Measurements from ENCODE around the gene MKI67.

Gene MKI67

DNA sequence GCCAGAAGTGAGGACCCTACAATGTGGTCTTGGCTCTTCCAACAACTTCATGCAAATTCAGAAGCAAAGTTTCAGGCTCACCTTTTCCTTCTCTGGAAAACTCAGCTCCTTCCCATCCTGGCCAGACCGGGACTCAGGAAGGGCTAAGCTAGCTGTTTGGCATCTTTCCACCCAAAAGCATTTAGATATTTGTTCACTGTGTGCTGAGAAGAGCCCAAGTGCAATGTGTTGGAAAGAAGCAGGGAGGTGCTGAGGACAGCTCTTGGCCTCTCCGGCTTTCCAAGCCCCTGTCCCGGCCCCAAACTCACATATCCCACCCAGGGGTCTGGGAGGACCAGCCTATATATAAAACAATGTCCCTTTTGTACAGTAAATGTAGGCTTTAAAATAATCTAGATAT lies 44.5 kb downstream of the MKI67 start:
- DNase-seq, result no peak

- no peak for DNase-seq
Measured at GRCh38 chr10:128081222-128081621, 45.0 kb downstream of the MKI67 start.

GRCh38 chr10:128080641-128081040 lies 45.6 kb downstream of the MKI67 start:
- DNase-seq, result no peak

DNA sequence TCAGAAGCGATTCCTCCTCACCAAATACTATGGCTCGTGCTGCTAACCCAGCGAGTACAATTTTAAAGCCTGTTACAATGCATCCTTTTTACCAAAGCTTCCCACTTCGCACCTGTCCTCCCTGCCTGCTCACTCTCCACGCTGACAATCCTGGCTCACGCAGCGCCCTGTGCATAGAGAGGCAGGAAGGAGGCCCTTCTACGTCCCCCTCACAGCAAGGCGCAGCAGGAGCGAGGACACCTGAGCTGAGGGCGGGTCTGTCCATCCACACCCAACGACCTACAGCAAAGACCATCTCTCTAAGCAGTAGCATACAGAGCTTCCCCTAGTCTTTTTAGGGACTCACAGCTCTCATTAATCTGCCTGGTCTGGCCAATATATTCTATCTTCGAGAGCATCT lies 46.0 kb downstream of the MKI67 start:
- DNase-seq, result no peak

DNA sequence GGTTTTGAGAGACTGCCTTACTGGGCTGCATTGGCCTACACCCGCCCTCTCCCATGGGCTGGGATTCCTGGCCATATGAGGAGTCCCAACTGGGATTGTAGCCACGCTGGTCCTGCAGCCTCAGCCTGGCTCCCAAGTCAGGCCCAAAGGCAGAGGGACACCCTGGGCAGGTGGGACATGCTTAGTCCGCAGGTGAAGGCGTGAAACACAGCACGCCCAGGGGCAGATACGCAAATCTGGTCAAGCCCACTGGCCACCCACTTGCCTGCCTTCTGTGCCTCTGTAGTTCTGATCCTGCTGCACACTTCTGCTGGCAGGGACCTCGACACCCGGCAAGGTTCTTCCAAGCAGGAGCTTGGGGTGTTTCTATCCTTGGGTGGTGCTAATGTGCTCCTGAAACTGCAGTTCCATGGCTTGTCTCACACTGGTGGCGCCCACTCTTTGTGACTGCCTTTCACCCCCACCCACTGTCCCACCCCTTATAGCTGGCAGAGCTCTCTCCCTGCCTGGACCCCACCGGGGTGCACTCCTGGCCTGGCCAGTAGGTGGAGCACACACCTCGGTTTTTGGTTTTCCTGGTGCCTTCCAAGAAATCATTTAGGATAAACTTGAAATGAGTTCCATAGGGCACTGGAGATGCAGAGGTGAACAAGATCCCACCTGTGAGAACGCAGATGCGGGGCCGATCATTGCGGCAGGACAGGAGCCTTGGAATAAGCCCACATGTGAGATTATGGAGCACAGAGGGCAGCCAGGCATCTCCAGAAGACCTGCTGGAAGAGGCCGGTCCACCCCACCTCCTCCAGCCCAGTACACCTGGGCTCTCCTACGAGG lies 47.9 kb downstream of the MKI67 start:
- DNase-seq, result peak; percentile 25 to 59

GRCh38 chr10:128077155-128077875 lies 48.9 kb downstream of the MKI67 start:
- no peak for DNase-seq

- DNase-seq, result no peak
Measured at GRCh38 chr10:128074589-128074988, 51.6 kb downstream of the MKI67 start.

DNA sequence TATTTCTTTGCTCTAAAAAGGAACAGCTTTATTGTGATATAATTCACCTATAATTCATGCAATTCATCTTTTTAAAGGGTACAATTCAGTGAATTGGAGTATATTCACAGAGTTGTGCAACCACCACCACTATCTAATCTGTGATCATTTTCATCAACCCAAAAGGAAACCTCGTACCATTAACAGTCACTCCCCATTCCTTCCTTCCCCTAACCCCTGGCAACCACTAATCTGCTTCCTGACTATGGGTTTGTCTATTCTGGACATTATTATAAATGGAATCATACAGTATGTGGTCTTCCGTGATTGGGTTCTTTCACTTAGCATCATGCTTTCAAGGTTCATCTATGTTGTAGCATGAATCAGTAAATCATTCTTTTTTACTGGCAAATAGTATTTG lies 52.3 kb downstream of the MKI67 start:
- DNase-seq, result no peak

GRCh38 chr10:128072941-128073645 lies 53.1 kb downstream of the MKI67 start:
- DNase-seq, result no peak

DNA sequence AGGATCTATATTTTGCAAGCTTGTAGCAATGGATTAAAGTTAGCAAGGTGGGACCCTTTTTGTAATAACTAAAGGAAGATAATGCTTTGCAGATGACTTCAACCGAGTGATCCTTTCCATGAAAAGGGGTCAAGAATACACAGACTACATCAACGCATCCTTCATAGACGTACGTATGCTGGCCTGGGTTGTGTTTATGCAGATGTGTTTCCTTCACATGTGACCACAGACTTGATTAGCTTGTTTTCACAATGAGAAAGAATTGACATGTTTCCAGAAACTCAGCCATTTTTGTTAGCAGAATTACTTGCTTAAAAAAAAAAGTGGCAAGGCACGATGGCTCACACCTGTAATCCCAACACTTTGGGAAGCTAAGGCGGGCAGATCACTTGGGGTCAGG lies 54.2 kb downstream of the MKI67 start:
- DNase-seq, result no peak

DNA sequence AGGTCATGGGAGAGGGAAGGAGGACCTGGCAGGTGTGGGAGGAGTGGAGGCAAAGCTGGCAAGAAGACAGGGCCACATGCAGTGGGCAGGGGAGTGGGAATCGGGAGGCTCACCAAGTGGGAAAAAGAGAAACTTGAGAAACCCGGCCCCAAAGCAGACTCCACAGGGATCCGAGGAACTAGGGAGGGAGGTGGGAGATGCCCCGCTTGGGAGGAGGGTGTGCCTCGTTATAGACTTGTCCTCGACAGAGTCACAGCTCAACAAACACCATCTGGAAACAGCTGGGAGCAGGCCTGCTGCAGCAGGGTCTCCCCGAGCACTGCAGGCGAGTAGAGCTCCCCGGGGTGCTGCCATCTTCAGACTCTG lies 54.8 kb downstream of the MKI67 start:
- DNase-seq, result no peak

DNA sequence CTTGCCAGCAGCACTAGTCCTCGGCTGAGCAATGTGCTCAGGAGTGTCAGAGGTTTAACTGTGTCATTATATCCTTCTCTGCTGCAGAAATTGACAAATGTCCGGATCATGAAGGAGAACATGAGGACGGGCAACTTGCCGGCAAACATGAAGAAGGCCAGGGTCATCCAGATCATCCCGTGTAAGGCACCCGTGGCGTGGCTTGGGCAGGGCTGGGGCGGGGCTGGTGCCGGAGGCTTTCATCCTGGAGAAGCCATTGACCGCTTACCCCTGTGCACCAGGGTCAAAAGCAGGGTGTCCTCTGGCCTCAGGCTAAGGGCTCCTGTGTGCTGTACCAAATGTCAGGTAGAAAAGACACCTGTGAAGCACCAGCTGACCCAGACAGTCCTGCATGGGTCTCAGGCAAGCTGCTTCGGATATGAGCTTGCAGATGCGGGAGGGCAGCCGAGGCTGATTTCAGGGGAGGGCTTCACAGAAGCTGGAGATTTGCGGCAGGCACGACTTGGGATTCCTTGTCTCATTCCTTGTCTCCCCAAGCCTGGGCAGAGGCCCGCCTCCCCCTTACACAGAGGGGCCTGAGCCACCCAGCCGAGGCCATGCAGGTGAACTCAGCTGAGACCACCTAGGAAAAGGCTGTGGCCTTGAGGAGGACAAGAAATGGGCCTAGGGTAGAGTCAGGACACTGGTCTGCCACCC lies 55.4 kb downstream of the MKI67 start:
- DNase-seq, result no peak

GRCh38 chr10:128070161-128070560 lies 56.1 kb downstream of the MKI67 start:
- DNase-seq, result no peak

- DNase-seq, result peak; percentile 60 to 78
Measured at GRCh38 chr10:128069351-128070051, 56.7 kb downstream of the MKI67 start.

DNA sequence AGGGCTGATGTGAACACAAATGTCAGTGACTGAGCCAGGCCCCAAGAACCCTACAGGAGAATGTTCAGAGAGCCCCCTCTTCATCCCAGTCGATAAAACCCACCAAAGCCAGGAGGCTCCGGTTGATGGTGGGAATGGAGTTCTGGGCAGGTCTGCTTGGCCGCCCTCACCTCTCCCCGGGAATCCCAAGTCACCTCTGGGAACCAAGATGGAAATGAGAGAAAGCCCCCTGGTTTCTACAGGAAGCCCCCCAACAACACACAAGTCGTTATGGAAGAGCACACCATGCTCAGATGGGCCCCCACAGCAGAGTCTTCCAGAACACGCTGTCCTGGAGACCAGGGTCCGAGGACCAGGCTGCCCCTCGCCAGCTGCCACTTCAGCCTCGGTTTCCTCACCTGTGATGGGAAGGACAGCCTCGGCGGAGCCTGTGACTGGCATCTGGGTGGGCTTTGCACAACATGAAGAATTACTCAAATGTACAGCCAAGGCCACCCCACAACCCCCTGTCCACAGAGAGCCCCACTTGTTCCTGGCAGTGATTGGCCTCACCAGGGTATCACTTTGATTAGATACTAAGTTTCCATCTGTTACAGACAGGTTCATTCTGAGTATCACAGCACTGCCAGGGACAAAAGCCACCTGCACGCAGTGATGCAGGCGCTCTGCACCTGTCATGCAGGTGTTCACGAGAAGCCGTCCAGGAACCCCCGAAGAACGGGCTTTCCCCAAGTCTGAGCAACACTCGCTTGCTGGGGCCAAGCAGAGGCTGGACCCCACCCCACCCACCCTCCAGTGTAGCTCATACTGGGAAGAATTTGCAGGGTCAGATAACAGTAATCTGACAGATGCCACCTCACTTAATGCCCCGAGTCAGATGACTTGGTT lies 57.6 kb downstream of the MKI67 start:
- no peak for DNase-seq

DNA sequence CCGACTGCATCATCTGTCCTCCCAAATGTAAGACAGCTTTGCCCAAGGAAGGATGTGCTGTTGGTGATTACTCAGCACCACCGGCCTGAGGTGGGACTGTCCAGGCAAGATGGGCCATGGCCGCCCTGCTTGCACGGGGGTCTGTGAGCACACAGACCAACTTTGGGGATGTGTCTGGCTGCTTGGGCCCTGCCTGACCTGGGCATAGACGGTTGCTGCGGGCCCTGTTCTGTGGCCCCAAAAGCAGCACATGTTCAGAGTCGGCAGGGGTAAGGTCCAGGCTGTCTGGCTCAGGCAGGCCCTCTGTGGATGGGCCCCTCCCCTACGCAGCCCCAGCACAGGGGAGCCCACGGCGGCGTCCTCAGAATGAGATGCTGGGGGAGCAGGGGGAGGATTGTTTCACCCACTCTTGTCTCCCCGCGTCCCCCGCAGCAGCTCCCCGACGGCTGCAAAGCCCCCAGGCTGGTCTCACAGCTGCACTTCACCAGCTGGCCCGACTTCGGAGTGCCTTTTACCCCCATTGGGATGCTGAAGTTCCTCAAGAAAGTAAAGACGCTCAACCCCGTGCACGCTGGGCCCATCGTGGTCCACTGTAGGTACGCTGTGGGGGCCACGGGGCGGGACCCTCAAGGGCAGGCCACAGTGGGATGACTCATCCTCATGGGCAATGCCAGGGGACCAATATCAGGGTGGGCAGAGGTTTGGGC lies 58.4 kb downstream of the MKI67 start:
- DNase-seq, result no peak

DNA sequence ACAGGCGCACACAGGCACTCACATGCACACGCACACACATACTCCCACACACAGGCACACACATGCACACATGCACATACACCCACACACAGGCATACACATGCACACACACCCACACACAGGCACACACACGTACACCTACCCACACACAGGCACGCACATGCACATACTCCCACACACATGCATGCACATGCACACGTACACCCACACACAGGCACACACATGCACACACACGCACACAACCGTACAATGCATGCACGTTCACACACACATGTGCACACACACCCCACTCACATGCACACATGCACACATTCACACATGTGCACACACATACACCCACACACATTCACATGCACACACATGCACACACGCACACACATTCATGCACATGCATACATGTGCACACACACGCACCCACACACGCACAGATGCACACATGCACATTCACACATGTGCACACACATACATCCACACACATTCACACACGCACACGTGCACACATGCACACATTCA lies 59.3 kb downstream of the MKI67 start:
- no peak for DNase-seq

DNA sequence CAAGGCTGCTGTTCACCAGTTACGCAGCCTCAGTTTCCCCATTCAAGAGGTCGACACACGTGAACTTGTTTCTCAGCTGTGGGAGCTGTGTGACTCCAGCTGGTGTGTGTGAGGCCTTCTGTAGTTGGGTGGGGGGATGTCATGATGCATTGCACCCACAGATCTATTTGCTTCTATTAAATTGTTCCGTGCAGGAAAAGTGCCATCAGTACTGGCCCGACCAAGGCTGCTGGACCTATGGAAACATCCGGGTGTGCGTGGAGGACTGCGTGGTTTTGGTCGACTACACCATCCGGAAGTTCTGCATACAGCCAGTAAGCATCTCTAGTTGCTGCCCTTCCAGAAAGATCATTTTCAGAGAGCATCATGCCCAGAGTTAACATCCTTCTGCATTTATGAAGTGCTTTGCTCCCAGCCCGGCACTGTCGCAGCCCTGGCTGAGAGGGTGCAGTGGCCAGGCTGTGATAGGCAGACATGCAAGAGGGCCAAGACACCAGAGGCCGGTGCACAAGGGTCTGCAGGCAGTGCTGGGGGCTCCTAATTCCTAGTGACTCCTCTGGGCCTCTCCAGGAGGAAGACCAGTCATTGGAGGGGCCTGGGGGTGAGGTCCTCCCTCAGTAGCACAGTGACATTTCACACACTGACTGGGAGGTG lies 60.2 kb downstream of the MKI67 start:
- DNase-seq, result no peak

DNA sequence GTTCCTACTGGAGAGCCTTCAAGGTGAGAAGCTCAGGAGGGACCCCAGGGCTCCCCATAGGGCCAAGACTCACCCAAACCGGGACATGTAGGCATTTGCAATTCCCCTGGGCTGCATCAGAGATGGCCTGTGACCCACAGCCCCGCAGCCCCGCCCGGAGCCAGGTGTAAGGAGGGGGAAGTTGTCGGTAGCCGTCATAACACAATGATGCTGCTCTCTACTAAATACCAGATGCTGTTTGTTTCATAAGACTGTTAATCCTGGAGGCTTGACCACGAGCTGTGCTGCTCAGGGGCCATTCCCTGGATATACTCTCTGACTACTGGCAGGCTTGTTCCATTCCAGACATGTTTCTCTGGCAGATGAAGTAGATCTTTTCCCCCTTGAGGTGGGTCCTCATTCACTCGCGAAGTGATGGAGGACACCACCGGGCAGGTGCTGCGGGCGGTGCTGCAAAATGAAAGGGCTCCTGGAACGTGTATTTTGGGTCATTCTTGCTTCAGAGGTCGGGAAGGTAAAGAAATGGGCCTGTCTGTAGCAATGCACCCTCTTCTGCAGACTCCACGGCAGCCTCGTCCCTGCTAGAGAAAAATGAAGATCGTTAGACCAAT lies 61.1 kb downstream of the MKI67 start:
- DNase-seq, result no peak
